SK-N-SH treated with all-trans-retinoic acid at 6 μM for 48 hours (cell line): ENCODE results near the gene HSD17B11.

ENCODE experiments used
- ATAC-seq: fragments of 200-7000 bp; cut with Tn5 transposase; 3 replicates; pipeline ENCODE4 v1.9.1; 2020; ENCODE audit warnings: mild to moderate bottlenecking, moderate library complexity
- BACH2 ChIP-seq: fragments of 250-450 bp; sonication (Bioruptor Pico); IDR thresholded peaks from 2 replicates; pipeline ENCODE4 v1.9.0; 2021; ENCODE audit warnings: mild to moderate bottlenecking, borderline replicate concordance
- CSDC2 ChIP-seq: fragments of 250-450 bp; sonication (Bioruptor Pico); IDR thresholded peaks from 2 replicates; pipeline ENCODE4 v1.5.0; 2020; ENCODE audit warnings: mild to moderate bottlenecking, moderate library complexity
- GLIS3 ChIP-seq: fragments of 250-450 bp; sonication (Bioruptor Pico); IDR thresholded peaks from 2 replicates; pipeline ENCODE4 v1.5.0; 2020; ENCODE audit warnings: mild to moderate bottlenecking, moderate library complexity
- ISL1 ChIP-seq: fragments of 250-450 bp; sonication (Bioruptor Pico); IDR thresholded peaks from 2 replicates; pipeline ENCODE4 v2.1.2; 2022; ENCODE audit warnings: mild to moderate bottlenecking, moderate library complexity
- OSR1 ChIP-seq: fragments of 250-450 bp; sonication (Bioruptor Pico); IDR thresholded peaks from 2 replicates; pipeline ENCODE4 v1.8.0; 2022; ENCODE audit warnings: moderate library complexity, mild to moderate bottlenecking, inconsistent platforms
- PATZ1 ChIP-seq: fragments of 250-450 bp; sonication (Bioruptor Pico); IDR thresholded peaks from 2 replicates; pipeline ENCODE4 v1.8.0; 2020; ENCODE audit warnings: mild to moderate bottlenecking, moderate library complexity, borderline replicate concordance
- PPARA ChIP-seq: fragments of 250-450 bp; sonication (Bioruptor Pico); IDR thresholded peaks from 2 replicates; pipeline ENCODE4 v1.5.0; 2020; ENCODE audit warnings: mild to moderate bottlenecking, borderline replicate concordance
- RARB ChIP-seq: fragments of 250-450 bp; sonication (Bioruptor Pico); IDR thresholded peaks from 2 replicates; pipeline ENCODE4 v1.8.0; 2021; ENCODE audit warnings: mild to moderate bottlenecking, moderate library complexity
- SNAI2 ChIP-seq: fragments of 250-450 bp; sonication (Bioruptor Pico); IDR thresholded peaks from 2 replicates; pipeline ENCODE4 v1.5.0; 2020; ENCODE audit warnings: mild to moderate bottlenecking, moderate library complexity
- TOX ChIP-seq: fragments of 250-450 bp; sonication (Bioruptor Pico); IDR thresholded peaks from 2 replicates; pipeline ENCODE4 v1.8.0; 2021; ENCODE audit warnings: mild to moderate bottlenecking, moderate library complexity, borderline replicate concordance
- TSHZ2 ChIP-seq: fragments of 250-450 bp; sonication (Bioruptor Pico); IDR thresholded peaks from 2 replicates; pipeline ENCODE4 v1.5.0; 2020; ENCODE audit warnings: mild to moderate bottlenecking, moderate library complexity
- ZFP30 ChIP-seq: fragments of 450-650 bp; formaldehyde crosslinking; IDR thresholded peaks from 2 replicates; pipeline ENCODE4 v1.5.0; 2022; ENCODE audit warnings: mild to moderate bottlenecking, moderate library complexity
- ZNF565 ChIP-seq: fragments of 450-650 bp; formaldehyde crosslinking; conservative IDR thresholded peaks from 2 replicates; pipeline ENCODE4 v1.5.0; 2020; ENCODE audit warnings: low read depth, mild to moderate bottlenecking, moderate library complexity
- ZNF70 ChIP-seq: fragments of 450-650 bp; formaldehyde crosslinking; IDR thresholded peaks from 2 replicates; pipeline ENCODE4 v1.5.0; 2020; ENCODE audit warnings: mild to moderate bottlenecking, moderate library complexity
- ZNF8 ChIP-seq: fragments of 450-650 bp; formaldehyde crosslinking; IDR thresholded peaks from 2 replicates; pipeline ENCODE4 v1.5.0; 2020; ENCODE audit warnings: mild to moderate bottlenecking, moderate library complexity
- TF ChIP-seq, protein P1 (sequence below): fragments of 250-450 bp; sonication (Bioruptor Pico); IDR thresholded peaks from 2 replicates; pipeline ENCODE4 v1.5.1; 2020; ENCODE audit warnings: low read depth, mild to moderate bottlenecking, moderate library complexity
- TF ChIP-seq, protein P2 (sequence below): fragments of 250-450 bp; sonication (Bioruptor Pico); IDR thresholded peaks from 2 replicates; pipeline ENCODE4 v1.5.1; 2021; ENCODE audit warnings: mild to moderate bottlenecking, moderate library complexity

Gene HSD17B11

GRCh38 chr4:87370068-87370467 is 20.9 kb downstream of the HSD17B11 start:
- no peak for ATAC-seq
- no peak for TF ChIP-seq ZNF8
- no peak for TF ChIP-seq RARB (CRISPR knock-in tag)
- TF ChIP-seq TOX (CRISPR knock-in tag): no peak
- TF ChIP-seq OSR1: no peak
- TF ChIP-seq, protein P1, sequence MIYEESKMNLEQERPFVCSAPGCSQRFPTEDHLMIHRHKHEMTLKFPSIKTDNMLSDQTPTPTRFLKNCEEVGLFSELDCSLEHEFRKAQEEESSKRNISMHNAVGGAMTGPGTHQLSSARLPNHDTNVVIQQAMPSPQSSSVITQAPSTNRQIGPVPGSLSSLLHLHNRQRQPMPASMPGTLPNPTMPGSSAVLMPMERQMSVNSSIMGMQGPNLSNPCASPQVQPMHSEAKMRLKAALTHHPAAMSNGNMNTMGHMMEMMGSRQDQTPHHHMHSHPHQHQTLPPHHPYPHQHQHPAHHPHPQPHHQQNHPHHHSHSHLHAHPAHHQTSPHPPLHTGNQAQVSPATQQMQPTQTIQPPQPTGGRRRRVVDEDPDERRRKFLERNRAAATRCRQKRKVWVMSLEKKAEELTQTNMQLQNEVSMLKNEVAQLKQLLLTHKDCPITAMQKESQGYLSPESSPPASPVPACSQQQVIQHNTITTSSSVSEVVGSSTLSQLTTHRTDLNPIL (CRISPR knock-in tag): no peak

GRCh38 chr4:87366521-87367162 is 24.3 kb downstream of the HSD17B11 start:
- no peak for TF ChIP-seq PATZ1
- no peak for TF ChIP-seq TSHZ2 (CRISPR knock-in tag)
- TF ChIP-seq ZNF565 (CRISPR knock-in tag): no peak
- TF ChIP-seq CSDC2 (CRISPR knock-in tag): no peak
- TF ChIP-seq BACH2 (CRISPR knock-in tag): no peak
- TF ChIP-seq GLIS3: no peak
- no peak for TF ChIP-seq ISL1 (CRISPR knock-in tag)
- TF ChIP-seq ZNF8: no peak
- no peak for TF ChIP-seq PPARA (CRISPR knock-in tag)
- TF ChIP-seq, protein P1 (CRISPR knock-in tag): no peak
- no peak for TF ChIP-seq OSR1
- TF ChIP-seq, protein P2, sequence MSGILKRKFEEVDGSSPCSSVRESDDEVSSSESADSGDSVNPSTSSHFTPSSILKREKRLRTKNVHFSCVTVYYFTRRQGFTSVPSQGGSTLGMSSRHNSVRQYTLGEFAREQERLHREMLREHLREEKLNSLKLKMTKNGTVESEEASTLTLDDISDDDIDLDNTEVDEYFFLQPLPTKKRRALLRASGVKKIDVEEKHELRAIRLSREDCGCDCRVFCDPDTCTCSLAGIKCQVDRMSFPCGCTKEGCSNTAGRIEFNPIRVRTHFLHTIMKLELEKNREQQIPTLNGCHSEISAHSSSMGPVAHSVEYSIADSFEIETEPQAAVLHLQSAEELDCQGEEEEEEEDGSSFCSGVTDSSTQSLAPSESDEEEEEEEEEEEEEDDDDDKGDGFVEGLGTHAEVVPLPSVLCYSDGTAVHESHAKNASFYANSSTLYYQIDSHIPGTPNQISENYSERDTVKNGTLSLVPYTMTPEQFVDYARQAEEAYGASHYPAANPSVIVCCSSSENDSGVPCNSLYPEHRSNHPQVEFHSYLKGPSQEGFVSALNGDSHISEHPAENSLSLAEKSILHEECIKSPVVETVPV (CRISPR knock-in tag): no peak

DNA sequence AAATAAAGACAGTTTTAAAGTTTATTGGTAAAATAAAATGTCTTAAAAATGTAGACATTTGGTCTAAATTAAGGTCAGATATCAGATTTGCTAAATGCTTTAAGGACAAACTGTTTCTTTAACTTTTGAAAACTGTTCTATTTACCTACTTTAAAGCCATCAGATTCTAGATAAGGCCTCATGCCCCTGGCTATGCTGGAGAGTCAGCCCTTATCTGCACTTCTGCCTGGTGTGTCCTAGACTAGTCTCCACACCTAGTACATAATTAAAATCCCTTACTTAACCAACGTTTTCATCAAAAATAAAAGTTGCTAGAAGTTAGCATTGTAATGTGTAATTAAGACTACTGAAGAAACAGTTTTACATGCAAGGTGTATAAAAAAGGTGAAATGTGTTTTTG is 25.6 kb downstream of the HSD17B11 start:
- no peak for ATAC-seq
- TF ChIP-seq CSDC2 (CRISPR knock-in tag) (no peak), ISL1 (CRISPR knock-in tag) (no peak), SNAI2 (CRISPR knock-in tag) (no peak)

More at GRCh38 chr4:87366521-87367162, 24.3 kb downstream of the HSD17B11 start:
- no peak for ATAC-seq

- TF ChIP-seq RARB (CRISPR knock-in tag) (no peak), ZNF8 (no peak), PPARA (CRISPR knock-in tag) (no peak), BACH2 (CRISPR knock-in tag) (no peak)
- TF ChIP-seq, all 23 proteins: peak for 0
- no peak for ATAC-seq
These were observed 27.4 kb downstream of the HSD17B11 start for GRCh38 chr4:87363552-87363951.

- ATAC-seq: no peak
- TF ChIP-seq ISL1 (CRISPR knock-in tag): no peak
- TF ChIP-seq PPARA (CRISPR knock-in tag): no peak
- TF ChIP-seq ZNF70 (CRISPR knock-in tag): no peak
- no peak for TF ChIP-seq RARB (CRISPR knock-in tag)
- no peak for TF ChIP-seq TSHZ2 (CRISPR knock-in tag)
- no peak for TF ChIP-seq ZFP30 (CRISPR knock-in tag)
- TF ChIP-seq CSDC2 (CRISPR knock-in tag): no peak
- TF ChIP-seq, protein P2 (CRISPR knock-in tag): no peak
- no peak for TF ChIP-seq OSR1
- TF ChIP-seq GLIS3: no peak
- no peak for TF ChIP-seq BACH2 (CRISPR knock-in tag)
- no peak for TF ChIP-seq ZNF8
These were observed 30.6 kb downstream of the HSD17B11 start for GRCh38 chr4:87360338-87360935.
